ENCODE measurements around the gene NADK2.

DNA sequence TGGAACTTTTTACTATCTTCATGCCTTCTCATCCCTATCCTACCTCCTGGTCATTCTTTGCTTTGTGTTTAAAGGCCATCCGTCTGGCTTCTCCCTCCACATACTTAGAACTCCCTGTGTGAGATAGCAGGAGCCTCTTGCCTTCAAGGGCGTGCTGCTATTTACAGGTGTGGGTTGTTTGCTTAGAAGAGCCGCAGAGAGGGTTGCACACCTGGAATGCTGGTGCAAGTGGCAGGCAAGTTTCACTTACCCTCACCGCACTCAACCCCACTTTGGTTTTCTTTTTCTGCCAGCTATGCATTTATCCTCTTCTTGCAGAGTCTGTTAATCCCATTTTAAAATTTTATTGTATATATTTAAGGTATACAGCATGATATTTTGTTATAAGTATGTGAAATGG lies 77.3 kb downstream of the NADK2 start:
- TF ChIP-seq, protein P1, sequence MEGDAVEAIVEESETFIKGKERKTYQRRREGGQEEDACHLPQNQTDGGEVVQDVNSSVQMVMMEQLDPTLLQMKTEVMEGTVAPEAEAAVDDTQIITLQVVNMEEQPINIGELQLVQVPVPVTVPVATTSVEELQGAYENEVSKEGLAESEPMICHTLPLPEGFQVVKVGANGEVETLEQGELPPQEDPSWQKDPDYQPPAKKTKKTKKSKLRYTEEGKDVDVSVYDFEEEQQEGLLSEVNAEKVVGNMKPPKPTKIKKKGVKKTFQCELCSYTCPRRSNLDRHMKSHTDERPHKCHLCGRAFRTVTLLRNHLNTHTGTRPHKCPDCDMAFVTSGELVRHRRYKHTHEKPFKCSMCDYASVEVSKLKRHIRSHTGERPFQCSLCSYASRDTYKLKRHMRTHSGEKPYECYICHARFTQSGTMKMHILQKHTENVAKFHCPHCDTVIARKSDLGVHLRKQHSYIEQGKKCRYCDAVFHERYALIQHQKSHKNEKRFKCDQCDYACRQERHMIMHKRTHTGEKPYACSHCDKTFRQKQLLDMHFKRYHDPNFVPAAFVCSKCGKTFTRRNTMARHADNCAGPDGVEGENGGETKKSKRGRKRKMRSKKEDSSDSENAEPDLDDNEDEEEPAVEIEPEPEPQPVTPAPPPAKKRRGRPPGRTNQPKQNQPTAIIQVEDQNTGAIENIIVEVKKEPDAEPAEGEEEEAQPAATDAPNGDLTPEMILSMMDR (IDR thresholded peaks at IDR 0.05) = no peak
- no peak for TF ChIP-seq POLR2A (IDR thresholded peaks at IDR 0.05; ENCODE audit: low read depth)
- TF ChIP-seq EP300 (IDR thresholded peaks at IDR 0.05) = no peak
